ENCODE data around the gene VPS37C. TPM values are rescaled to one million over a fixed set of nuclear protein-coding genes. Genes with fewer than 3 reads are reported as not detected.

The VPS37C gene
- total and polyA plus RNA-seq, 9 of the 15 experiments (the other 6 are each of a cell fraction or from before 2014, with no cell fraction given): 0.62 to 29.8 (median 11.5) TPM

DNA sequence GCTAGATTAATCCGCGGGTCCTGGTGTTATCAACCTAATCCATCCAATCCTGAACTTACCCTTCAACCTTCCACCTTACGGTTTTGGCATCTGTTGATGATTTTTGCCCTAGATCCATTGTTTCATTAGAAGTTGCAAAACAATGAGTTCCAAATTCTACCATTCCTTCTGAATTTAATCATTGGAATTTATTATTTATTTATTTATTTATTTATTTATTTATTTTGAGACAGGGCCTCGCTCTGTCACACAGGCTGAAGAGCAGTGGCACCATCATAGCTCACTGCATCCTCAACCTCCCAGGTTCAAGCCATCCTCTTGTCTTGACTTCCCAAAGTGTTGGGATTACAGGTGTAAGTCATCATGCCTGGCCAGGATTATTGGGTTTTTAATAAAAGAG is 20.3 kb upstream of the VPS37C start:
- CTCF ChIA-PET (ENCODE audit: low intra/inter-chr PET ratio): no interaction called here
- in situ Hi-C loops (cut with MboI): no loop called here
- intact Hi-C loops (cut with micrococcal nuclease): no loop called here
- 2% methylated on average over 4 of the region's 4 CpGs for WGBS (ENCODE audit: insufficient coverage, low coverage, missing lambda C conversion rate)
- no peak for FAIRE-seq
- no peaks in the 10 kb centered on the region for H3K79me2 ChIP-seq (ENCODE audit: control insufficient read depth, insufficient read depth, low read length)
- no peak overlapping the region for H3K27ac ChIP-seq (ENCODE audit: extremely low read depth, low read depth, low read length)
- H3K36me3 ChIP-seq (ENCODE audit: control insufficient read depth, insufficient read depth, low read length): no peaks in the 10 kb centered on the region
- no peaks in the 10 kb centered on the region for H3K9me1 ChIP-seq (ENCODE audit: control insufficient read depth, insufficient read depth, low read length)
- TF ChIP-seq NFRKB (IDR thresholded peaks at IDR 0.05; ENCODE audit: low read depth) (no peak), GATA2 (CRISPR knock-in tag; IDR thresholded peaks at IDR 0.05) (no peak), ZNF830 (CRISPR knock-in tag; IDR thresholded peaks at IDR 0.05) (no peak), SMAD1 (IDR thresholded peaks at IDR 0.05; ENCODE audit: low read depth, low read length, partially characterized antibody) (no peak), MEIS2 (IDR thresholded peaks at IDR 0.05; ENCODE audit: partially characterized antibody) (no peak), TCFL5 (CRISPR knock-in tag; conservative IDR thresholded peaks at IDR 0.05) (no peak), ZNF354B (CRISPR knock-in tag; IDR thresholded peaks at IDR 0.05) (no peak), KHSRP (IDR thresholded peaks at IDR 0.05) (no peak), EWSR1 (IDR thresholded peaks at IDR 0.05; ENCODE audit: borderline replicate concordance, low read depth, partially characterized antibody) (no peak), ZNF3 (CRISPR knock-in tag; IDR thresholded peaks at IDR 0.05) (no peak), MBD2 (IDR thresholded peaks at IDR 0.05; ENCODE audit: borderline replicate concordance, low read depth) (no peak), NR1H2 (CRISPR knock-in tag; IDR thresholded peaks at IDR 0.05) (no peak), ZNF584 (CRISPR knock-in tag; IDR thresholded peaks at IDR 0.05; ENCODE audit: low read depth) (no peak), ZNF121 (CRISPR knock-in tag; conservative IDR thresholded peaks at IDR 0.05) (no peak), ZNF551 (CRISPR knock-in tag; IDR thresholded peaks at IDR 0.05) (no peak), POU5F1 (IDR thresholded peaks at IDR 0.05; ENCODE audit: borderline replicate concordance, low read depth, low read length, partially characterized antibody) (no peak), CBFA2T2 (conservative IDR thresholded peaks at IDR 0.05) (no peak)
- TF ChIP-seq, protein P1, sequence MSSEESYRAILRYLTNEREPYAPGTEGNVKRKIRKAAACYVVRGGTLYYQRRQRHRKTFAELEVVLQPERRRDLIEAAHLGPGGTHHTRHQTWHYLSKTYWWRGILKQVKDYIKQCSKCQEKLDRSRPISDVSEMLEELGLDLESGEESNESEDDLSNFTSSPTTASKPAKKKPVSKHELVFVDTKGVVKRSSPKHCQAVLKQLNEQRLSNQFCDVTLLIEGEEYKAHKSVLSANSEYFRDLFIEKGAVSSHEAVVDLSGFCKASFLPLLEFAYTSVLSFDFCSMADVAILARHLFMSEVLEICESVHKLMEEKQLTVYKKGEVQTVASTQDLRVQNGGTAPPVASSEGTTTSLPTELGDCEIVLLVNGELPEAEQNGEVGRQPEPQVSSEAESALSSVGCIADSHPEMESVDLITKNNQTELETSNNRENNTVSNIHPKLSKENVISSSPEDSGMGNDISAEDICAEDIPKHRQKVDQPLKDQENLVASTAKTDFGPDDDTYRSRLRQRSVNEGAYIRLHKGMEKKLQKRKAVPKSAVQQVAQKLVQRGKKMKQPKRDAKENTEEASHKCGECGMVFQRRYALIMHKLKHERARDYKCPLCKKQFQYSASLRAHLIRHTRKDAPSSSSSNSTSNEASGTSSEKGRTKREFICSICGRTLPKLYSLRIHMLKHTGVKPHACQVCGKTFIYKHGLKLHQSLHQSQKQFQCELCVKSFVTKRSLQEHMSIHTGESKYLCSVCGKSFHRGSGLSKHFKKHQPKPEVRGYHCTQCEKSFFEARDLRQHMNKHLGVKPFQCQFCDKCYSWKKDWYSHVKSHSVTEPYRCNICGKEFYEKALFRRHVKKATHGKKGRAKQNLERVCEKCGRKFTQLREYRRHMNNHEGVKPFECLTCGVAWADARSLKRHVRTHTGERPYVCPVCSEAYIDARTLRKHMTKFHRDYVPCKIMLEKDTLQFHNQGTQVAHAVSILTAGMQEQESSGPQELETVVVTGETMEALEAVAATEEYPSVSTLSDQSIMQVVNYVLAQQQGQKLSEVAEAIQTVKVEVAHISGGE (CRISPR knock-in tag; IDR thresholded peaks at IDR 0.05): no peak
- TF ChIP-seq, protein P2, sequence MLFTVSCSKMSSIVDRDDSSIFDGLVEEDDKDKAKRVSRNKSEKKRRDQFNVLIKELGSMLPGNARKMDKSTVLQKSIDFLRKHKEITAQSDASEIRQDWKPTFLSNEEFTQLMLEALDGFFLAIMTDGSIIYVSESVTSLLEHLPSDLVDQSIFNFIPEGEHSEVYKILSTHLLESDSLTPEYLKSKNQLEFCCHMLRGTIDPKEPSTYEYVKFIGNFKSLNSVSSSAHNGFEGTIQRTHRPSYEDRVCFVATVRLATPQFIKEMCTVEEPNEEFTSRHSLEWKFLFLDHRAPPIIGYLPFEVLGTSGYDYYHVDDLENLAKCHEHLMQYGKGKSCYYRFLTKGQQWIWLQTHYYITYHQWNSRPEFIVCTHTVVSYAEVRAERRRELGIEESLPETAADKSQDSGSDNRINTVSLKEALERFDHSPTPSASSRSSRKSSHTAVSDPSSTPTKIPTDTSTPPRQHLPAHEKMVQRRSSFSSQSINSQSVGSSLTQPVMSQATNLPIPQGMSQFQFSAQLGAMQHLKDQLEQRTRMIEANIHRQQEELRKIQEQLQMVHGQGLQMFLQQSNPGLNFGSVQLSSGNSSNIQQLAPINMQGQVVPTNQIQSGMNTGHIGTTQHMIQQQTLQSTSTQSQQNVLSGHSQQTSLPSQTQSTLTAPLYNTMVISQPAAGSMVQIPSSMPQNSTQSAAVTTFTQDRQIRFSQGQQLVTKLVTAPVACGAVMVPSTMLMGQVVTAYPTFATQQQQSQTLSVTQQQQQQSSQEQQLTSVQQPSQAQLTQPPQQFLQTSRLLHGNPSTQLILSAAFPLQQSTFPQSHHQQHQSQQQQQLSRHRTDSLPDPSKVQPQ (CRISPR knock-in tag; IDR thresholded peaks at IDR 0.05; ENCODE audit: borderline replicate concordance): no peak
- H3K9ac ChIP-seq (ENCODE audit: insufficient read depth in 1 of 2, low read depth in 2 of 2, low read length in 2 of 2): no peak overlapping the region
- H3K9me3 ChIP-seq (replicated peaks; ENCODE audit: control insufficient read depth, insufficient read depth, low read depth, low read length): no peaks in the 10 kb centered on the region
- no TSS peak for BruUV-seq (replicated peaks)
- H3K4me3 ChIP-seq: no peak overlapping the region
- no peak for DNase-seq (ENCODE audit: extremely low read depth in 1 of 4, low spot score in 3 of 4)
- H2AFZ ChIP-seq (ENCODE audit: low read depth, low read length): no peak overlapping the region
- no peaks in the 10 kb centered on the region for H3K4me1 ChIP-seq (replicated peaks in 1 of 2; ENCODE audit: control insufficient read depth in 2 of 2, insufficient read depth in 2 of 2, low read length in 2 of 2)
- no peak overlapping the region for H3K4me2 ChIP-seq (ENCODE audit: insufficient read depth, low read length)
- peaks cover 12 to 32% of the 10 kb centered on the region in 2 experiments; a peak in 4 of 5 replicates for H3K27me3 ChIP-seq (ENCODE audit: control insufficient read depth in 2 of 2, insufficient read depth in 2 of 2, low read length in 2 of 2)
- ATAC-seq: no peak
- POLR2A ChIA-PET: interaction anchor here (0.6 kb wide), 1 partner anchor 437 kb away, joined by 4 read pairs; no protein-coding TSS in a partner anchor
- H4K20me1 ChIP-seq (replicated peaks; ENCODE audit: control insufficient read depth, insufficient read depth, low read length): no peaks in the 10 kb centered on the region
